Activated CD4-positive, alpha-beta T cell treated with anti-CD3 and anti-CD28 coated beads for 36 hours (primary cell): ENCODE measurements around the gene KCNK2. TPM values are rescaled to one million over a fixed set of nuclear protein-coding genes. Genes with fewer than 3 reads are reported as not detected.

Experiments used
- ATAC-seq: fragments of 200-7000 bp; cut with Tn5 transposase; one replicate; pipeline ENCODE4 v1.10.0; 2021; ENCODE audit warnings: mild to moderate bottlenecking, moderate library complexity
- CTCF ChIA-PET: fragments of 350-600 bp; sonication (Branson Sonifier 250); formaldehyde crosslinking; loops from one replicate; lab custom pipeline; 2021; ENCODE audit warnings: antibody characterized with exemption; lab: Charles Lee
- POLR2A ChIA-PET: fragments of 350-600 bp; sonication (Branson Sonifier 250); formaldehyde crosslinking; loops from one replicate; lab custom pipeline; 2021; ENCODE audit warnings: antibody characterized with exemption, inconsistent platforms; lab: Charles Lee
- DNase-seq: peaks from one replicate; pipeline ENCODE4 v3.0.0-alpha.2; 2020
- H3K27ac Mint-ChIP-seq: one replicate; pipeline ENCODE4 v1.8.0; 2021; ENCODE audit warnings: mixed read lengths
- H3K27me3 Mint-ChIP-seq: one replicate; pipeline ENCODE4 v1.8.0; 2021; ENCODE audit warnings: mixed read lengths
- H3K36me3 Mint-ChIP-seq: one replicate; pipeline ENCODE4 v1.8.0; 2021; ENCODE audit warnings: low read depth, mixed read lengths
- H3K4me1 Mint-ChIP-seq: one replicate; pipeline ENCODE4 v1.8.0; 2021; ENCODE audit warnings: mixed read lengths
- H3K4me3 Mint-ChIP-seq: one replicate; pipeline ENCODE4 v1.8.0; 2021; ENCODE audit warnings: mild to moderate bottlenecking, moderate library complexity, mixed read lengths
- H3K9me3 Mint-ChIP-seq: one replicate; pipeline ENCODE4 v1.8.0; 2021; ENCODE audit warnings: low read depth, mixed read lengths
- intact Hi-C, 2 experiments: fragments of 100-400 bp; cut with DNase I in 1 of 2; cut with micrococcal nuclease in 1 of 2; formaldehyde crosslinking; loops; one replicate each; pipeline versions ENCODE4 v1.14.2 to v1.15.1; 2022 to 2024; cut with DNase I, micrococcal nuclease
- total RNA-seq, 2 experiments: library from RNA; stranded (reverse); gene quantifications; one replicate each; pipeline ENCODE4 v1.2.3, GENCODE V29; 2021

KCNK2 gene
- total RNA-seq, 2 experiments from 2014 or later: not detected

DNA sequence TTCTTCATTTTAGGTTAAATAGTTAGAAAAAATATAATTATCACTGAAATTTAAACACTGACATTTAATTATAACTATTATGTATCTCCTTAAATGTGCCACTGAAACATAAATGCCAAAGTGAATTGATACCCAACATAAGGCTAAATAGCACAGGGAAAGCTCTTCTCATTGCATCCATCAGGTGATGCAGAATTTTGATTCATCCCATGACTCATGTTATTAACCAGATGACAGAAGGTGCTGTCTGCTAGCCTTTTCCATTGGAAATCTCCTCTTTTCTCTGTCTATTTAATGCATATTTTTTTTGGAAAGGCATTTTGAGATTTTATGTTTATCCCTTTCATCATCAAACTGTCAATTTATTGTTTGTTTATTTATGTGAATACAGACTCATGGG is 136.8 kb downstream of the KCNK2 start:
- Mint-ChIP-seq H3K27ac (no peak overlapping the region), H3K4me1 (no peaks in the 10 kb centered on the region), H3K27me3 (no peaks in the 10 kb centered on the region), H3K9me3 (no peaks in the 10 kb centered on the region), H3K4me3 (no peak overlapping the region), H3K36me3 (no peaks in the 10 kb centered on the region)
- intact Hi-C loops: no loop called here
- ChIA-PET CTCF (no interaction called here), POLR2A (no interaction called here)
- no peak for DNase-seq
- ATAC-seq: no peak

DNA sequence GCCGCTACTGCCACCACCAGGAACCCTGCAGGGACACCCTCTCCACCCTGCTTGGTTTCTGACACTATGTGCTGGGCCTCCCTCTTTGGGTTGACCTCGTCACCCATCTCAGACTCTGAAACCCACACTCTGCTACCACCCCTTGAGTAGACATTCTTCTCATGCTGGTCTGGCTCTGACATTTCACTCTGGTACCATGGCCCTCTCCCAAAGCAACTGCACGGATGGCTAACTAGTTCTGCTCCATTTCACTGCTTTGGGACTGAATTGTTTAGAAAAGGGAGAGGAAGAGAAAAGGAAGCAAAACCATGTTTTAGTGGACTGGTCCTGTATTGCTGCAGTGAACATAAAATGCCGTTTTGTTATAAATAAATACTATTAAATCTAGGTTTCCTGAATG is 137.8 kb downstream of the KCNK2 start:
- H3K4me1 Mint-ChIP-seq: no peaks in the 10 kb centered on the region
- H3K27ac Mint-ChIP-seq: no peak overlapping the region
- DNase-seq (no peak), ATAC-seq (no peak)
- H3K4me3 Mint-ChIP-seq: no peak overlapping the region
- CTCF ChIA-PET: no interaction called here
- H3K36me3 Mint-ChIP-seq: no peaks in the 10 kb centered on the region
- POLR2A ChIA-PET: no interaction called here
- intact Hi-C loops: no loop called here
- no peaks in the 10 kb centered on the region for H3K9me3 Mint-ChIP-seq
- H3K27me3 Mint-ChIP-seq: no peaks in the 10 kb centered on the region

DNA sequence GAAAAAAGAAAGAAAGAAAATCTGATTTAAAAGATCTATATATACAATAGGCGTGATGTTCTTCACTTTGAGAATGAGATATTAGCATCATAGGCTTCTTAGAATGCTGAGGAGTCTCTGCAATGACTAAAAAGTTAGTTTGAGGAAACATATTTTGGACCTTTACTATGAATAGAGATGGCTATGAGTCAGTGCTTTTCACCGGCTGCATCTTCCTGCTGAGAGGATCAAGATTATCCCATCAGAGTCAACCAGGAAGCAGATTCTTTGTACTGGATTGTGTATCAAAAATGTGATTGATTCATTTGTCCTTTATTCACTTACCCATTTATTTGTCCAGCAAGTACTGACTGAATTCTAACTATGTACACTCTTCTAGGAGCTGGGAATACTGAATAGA is 144.2 kb downstream of the KCNK2 start:
- intact Hi-C loops: no loop called here
- Mint-ChIP-seq H3K36me3 (no peaks in the 10 kb centered on the region), H3K9me3 (no peaks in the 10 kb centered on the region), H3K27ac (no peak overlapping the region), H3K4me1 (no peaks in the 10 kb centered on the region), H3K4me3 (no peak overlapping the region), H3K27me3 (no peaks in the 10 kb centered on the region)
- POLR2A ChIA-PET: no interaction called here
- CTCF ChIA-PET: no interaction called here
- ATAC-seq: no peak
- no peak for DNase-seq

DNA sequence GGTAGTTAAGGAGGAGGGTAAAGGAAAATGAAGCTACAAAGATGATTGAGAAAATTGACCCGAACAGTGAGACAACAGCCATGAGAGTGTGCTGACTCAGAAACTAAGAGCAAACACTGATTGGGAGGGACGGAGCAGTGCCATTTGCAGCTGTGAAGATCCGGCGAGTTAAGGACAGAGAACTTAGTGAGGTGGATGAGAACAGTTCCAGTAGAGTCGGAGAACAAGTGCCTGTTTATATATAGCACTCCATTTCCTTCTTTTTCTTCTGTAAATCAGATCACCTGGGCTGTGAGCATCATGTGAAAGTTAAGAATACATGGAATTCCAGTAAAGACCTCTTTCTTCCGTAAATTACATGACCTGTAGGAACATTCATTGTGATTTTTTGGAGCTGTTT is 145.7 kb downstream of the KCNK2 start:
- H3K4me1 Mint-ChIP-seq: no peaks in the 10 kb centered on the region
- ChIA-PET POLR2A (no interaction called here), CTCF (no interaction called here)
- no peaks in the 10 kb centered on the region for H3K9me3 Mint-ChIP-seq
- no peak overlapping the region for H3K4me3 Mint-ChIP-seq
- H3K27ac Mint-ChIP-seq: no peak overlapping the region
- H3K36me3 Mint-ChIP-seq: no peaks in the 10 kb centered on the region
- H3K27me3 Mint-ChIP-seq: no peaks in the 10 kb centered on the region
- ATAC-seq: no peak
- DNase-seq: no peak
- intact Hi-C loops: no loop called here

DNA sequence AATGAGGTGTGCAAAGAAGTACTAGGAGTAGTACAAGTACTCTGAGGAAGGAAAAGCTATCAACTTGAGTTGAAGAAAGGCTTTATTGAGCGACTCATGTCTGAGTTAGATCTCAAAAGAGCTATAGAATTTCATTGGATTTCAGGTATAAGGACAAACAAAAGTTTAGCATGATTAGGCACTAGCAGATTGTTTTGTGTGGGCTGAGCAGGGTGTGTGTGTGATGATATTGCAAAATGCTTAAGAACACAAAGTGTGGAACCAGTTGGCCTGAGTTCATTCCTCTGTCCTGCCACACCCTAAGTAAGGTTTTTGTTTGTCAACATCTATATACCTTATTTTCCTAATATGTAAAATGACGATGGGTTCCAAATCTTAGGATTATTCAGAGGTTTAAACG is 158.9 kb downstream of the KCNK2 start:
- no peak overlapping the region for H3K4me3 Mint-ChIP-seq
- POLR2A ChIA-PET: no interaction called here
- no peaks in the 10 kb centered on the region for H3K9me3 Mint-ChIP-seq
- CTCF ChIA-PET: no interaction called here
- no peak overlapping the region for H3K27ac Mint-ChIP-seq
- H3K36me3 Mint-ChIP-seq: no peaks in the 10 kb centered on the region
- H3K27me3 Mint-ChIP-seq: no peaks in the 10 kb centered on the region
- ATAC-seq: no peak
- H3K4me1 Mint-ChIP-seq: no peaks in the 10 kb centered on the region
- no peak for DNase-seq
- intact Hi-C loops: no loop called here

DNA sequence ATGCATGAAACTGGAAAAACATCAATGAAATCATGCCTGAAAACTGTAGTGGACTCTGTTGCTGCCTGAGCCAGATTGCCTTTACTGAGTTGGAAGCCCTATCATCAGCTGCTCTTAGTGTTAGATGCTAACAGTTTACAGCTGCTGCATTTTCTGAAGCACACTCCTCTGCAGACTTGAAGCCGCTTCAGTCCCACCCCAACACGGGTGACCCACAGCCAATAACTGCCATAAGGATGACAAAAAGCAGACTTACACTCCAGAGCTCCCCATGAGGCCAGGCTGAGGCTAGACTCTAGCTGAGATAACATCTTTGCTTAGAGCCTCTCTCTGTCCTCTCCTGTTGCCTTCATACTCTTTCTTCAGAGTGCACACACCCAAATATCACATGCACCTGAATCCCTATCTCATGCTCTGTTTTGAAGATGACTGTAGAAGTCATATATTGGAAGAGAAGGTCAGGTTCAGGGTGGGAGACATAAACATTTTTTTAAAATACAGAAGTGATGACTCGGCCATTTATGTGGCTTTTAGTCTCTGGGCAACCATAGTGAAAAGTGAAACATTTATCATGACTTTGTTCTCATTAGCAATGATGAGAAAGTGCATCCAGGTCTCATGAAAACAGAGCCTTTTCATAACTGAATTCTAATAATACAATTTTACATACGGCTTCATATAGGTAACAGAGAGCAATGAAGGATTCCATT is 161.0 kb downstream of the KCNK2 start:
- ChIA-PET CTCF (no interaction called here), POLR2A (no interaction called here)
- DNase-seq (no peak), ATAC-seq (no peak)
- Mint-ChIP-seq H3K9me3 (no peaks in the 10 kb centered on the region), H3K27me3 (no peaks in the 10 kb centered on the region), H3K27ac (no peak overlapping the region), H3K4me3 (no peak overlapping the region), H3K36me3 (no peaks in the 10 kb centered on the region), H3K4me1 (no peaks in the 10 kb centered on the region)
- intact Hi-C loops: no loop called here

DNA sequence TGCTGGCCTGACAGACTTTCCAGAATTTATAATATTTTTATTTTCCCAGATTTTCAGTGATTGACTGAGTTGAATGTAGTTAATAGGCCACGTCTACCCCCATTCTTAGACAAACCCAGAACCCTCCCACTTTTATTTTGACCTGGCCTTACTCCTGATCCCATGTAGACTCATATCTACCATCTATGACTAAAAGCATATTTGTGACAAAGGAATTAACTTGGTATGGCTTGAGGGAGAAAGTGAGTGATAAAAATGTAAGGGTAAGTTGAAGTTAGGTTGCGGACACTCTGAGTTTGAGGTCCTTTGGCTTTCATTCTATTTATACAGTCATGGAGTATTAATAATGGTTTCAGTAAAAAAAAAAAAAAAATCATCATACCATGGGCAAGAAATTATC is 168.4 kb downstream of the KCNK2 start:
- CTCF ChIA-PET: no interaction called here
- no peaks in the 10 kb centered on the region for H3K27me3 Mint-ChIP-seq

DNA sequence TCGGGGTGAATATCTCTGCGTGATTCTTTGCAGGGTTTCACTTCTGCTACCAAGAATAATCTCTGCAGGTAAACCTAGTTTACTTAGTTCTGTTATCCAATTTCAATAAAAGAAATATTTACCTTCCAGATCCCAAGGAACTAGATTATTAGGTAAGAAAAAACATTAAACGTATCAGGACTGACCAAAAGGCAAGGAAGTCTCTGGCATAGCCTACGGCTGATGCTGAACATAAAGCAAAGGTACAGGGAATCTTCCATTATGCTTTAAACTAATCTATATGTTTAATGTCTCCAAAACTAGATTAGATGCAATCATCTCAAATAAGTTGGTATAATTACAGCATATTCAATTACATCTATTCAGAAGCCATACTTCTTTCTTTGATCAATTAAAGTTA is 168.9 kb downstream of the KCNK2 start:
- H3K4me3 Mint-ChIP-seq: no peak overlapping the region
- CTCF ChIA-PET: no interaction called here
- no peaks in the 10 kb centered on the region for H3K27me3 Mint-ChIP-seq
- DNase-seq: no peak
- no peak for ATAC-seq
- H3K4me1 Mint-ChIP-seq: no peaks in the 10 kb centered on the region
- POLR2A ChIA-PET: no interaction called here
- intact Hi-C loops: no loop called here
- H3K36me3 Mint-ChIP-seq: no peaks in the 10 kb centered on the region
- H3K27ac Mint-ChIP-seq: no peak overlapping the region
- no peaks in the 10 kb centered on the region for H3K9me3 Mint-ChIP-seq

More for the DNA sequence above, 168.4 kb downstream of the KCNK2 start:
- no peak overlapping the region for H3K27ac Mint-ChIP-seq
- no peak overlapping the region for H3K4me3 Mint-ChIP-seq
- no peak for DNase-seq
- H3K4me1 Mint-ChIP-seq: no peaks in the 10 kb centered on the region
- ATAC-seq: no peak
- POLR2A ChIA-PET: no interaction called here
- H3K9me3 Mint-ChIP-seq: no peaks in the 10 kb centered on the region
- intact Hi-C loops: no loop called here
- no peaks in the 10 kb centered on the region for H3K36me3 Mint-ChIP-seq

DNA sequence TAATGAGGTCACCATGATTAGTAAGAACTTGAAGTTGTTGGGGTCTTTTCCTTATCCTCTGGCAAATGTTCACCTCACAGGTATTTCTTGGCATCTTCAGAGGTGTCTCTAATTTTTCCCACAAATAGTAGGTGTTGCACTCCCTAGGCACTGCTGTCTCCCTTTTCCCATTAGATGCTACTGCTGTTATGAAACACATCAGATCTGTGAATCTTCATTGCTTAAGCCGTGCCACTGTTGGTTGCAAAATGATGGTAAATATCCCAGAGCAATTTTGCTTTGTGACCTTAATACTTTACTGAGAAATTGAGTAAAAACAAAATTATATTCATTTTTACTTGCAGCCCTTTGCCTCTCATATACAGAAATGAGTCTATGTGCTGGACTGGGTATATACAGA is 169.6 kb downstream of the KCNK2 start:
- intact Hi-C loops: no loop called here
- H3K27me3 Mint-ChIP-seq: no peaks in the 10 kb centered on the region
- H3K27ac Mint-ChIP-seq: no peak overlapping the region
- ATAC-seq: no peak
- no peaks in the 10 kb centered on the region for H3K9me3 Mint-ChIP-seq
- H3K36me3 Mint-ChIP-seq: no peaks in the 10 kb centered on the region
- DNase-seq: no peak
- CTCF ChIA-PET: no interaction called here
- POLR2A ChIA-PET: no interaction called here
- H3K4me1 Mint-ChIP-seq: no peaks in the 10 kb centered on the region
- H3K4me3 Mint-ChIP-seq: no peak overlapping the region

DNA sequence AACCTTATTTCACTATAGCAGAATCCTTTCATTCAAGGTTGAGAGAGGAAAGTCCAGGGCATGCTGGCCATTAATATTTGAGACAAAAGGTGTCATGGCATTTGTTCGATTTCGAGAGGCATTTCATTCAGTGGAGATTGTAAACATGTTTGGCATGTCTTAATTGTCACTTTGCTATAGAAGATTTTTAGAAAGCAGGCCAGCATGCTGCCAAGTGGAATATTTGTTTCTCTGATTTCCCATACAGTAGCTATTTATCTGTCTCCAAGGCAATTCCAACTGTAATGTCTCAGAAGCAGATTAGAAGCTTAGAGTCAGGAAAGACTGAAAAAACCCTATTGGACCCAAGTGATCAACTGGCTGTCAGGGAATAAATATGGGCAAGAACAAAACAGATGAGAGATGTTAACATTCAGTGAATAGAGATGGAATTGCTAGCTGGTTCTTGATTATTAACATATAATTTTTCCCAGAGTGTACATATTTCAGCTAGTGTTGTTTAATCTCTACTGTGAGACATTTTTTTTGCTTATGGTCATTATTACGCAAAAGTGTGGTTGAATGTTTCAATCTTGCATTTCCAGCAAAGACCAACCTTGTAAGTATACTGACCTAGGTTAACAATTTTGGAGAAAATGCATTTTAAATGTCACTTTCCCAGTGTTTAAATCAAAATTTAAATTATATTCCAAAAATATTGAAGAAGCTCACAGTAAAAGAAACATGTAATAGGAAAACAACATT is 174.6 kb downstream of the KCNK2 start:
- Mint-ChIP-seq H3K27ac (no peak overlapping the region), H3K4me3 (no peak overlapping the region), H3K4me1 (no peaks in the 10 kb centered on the region), H3K36me3 (no peaks in the 10 kb centered on the region), H3K27me3 (no peaks in the 10 kb centered on the region), H3K9me3 (no peaks in the 10 kb centered on the region)
- POLR2A ChIA-PET: no interaction called here
- CTCF ChIA-PET: interaction anchor here (0.7 kb wide), 1 partner anchor 449 kb away, joined by 3 read pairs; no protein-coding TSS in a partner anchor
- intact Hi-C loops: no loop called here
- ATAC-seq (no peak), DNase-seq (no peak)

DNA sequence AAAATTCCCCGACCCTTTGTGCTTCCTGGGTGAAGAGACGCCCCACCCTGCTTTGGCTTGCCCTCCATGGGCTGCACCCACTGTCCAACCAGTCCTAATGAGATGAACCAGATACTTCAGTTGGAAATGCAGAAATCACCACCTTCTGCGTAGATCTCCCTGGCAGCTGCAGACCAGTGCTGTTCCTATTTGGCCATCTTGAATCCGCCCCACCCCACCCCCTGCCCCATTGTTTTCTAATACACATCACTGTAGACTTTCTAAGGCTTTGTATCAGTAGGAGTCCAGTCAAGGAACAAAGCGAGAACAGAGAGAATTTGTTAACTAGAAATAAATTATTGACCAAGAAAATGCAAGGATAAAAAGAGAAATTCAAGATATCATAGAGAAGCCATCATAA is 178.2 kb downstream of the KCNK2 start:
- ChIA-PET POLR2A (no interaction called here), CTCF (no interaction called here)
- no peaks in the 10 kb centered on the region for H3K36me3 Mint-ChIP-seq
- H3K4me3 Mint-ChIP-seq: no peak overlapping the region
- no peak overlapping the region for H3K27ac Mint-ChIP-seq
- H3K27me3 Mint-ChIP-seq: no peaks in the 10 kb centered on the region
- H3K4me1 Mint-ChIP-seq: no peaks in the 10 kb centered on the region
- no peak for ATAC-seq
- no peak for DNase-seq
- intact Hi-C loops: no loop called here
- H3K9me3 Mint-ChIP-seq: no peaks in the 10 kb centered on the region

DNA sequence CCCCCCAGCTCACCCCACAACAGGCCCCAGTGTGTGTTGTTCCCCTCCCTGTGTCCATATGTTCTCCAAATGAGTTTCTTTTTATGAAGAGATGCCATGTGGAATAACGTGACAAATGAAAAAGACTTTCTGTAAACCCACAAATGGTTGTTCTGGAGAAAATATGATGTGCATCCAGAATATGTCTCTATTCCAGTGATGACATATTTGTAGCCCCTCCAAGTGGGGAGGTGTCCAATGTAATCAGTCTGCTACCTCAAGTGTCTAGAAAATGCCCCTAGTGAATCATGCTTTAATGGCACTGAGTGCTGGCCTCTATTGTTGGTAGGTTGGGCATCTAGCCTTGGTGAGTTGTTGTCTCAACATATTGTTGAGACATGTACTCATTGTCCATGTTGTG is 179.6 kb downstream of the KCNK2 start:
- no peak for DNase-seq
- Mint-ChIP-seq H3K4me1 (no peaks in the 10 kb centered on the region), H3K4me3 (no peak overlapping the region), H3K27me3 (no peaks in the 10 kb centered on the region), H3K36me3 (no peaks in the 10 kb centered on the region), H3K9me3 (no peaks in the 10 kb centered on the region), H3K27ac (no peak overlapping the region)
- intact Hi-C loops: no loop called here
- ATAC-seq: no peak
- ChIA-PET CTCF (no interaction called here), POLR2A (no interaction called here)
